Peyer's patch (tissue), 4 donors: ENCODE results near the gene PRKCA.

ENCODE experiments used
- CTCF ChIP-seq, 6 experiments: fragments of 450-650 bp in 4 of 6; fragments of 200-600 bp in 2 of 6; sonication (generic) in 1 of 6; IDR thresholded peaks; one replicate each; pipeline ENCODE4 v1.5.1; 2017 to 2019; ENCODE audit warnings: antibody characterized with exemption in 6 of 6, mild to moderate bottlenecking in 3 of 6, moderate library complexity in 1 of 6
- POLR2A ChIP-seq, 2 donors: fragments of 450-650 bp; IDR thresholded peaks; one replicate each; pipeline ENCODE4 v1.5.1; 2017; ENCODE audit warnings: antibody characterized with exemption in 2 of 2, mild to moderate bottlenecking in 2 of 2, moderate library complexity in 2 of 2

- TF ChIP-seq POLR2A (IDR thresholded peaks at IDR 0.05) (no peak), CTCF (IDR thresholded peaks at IDR 0.05) (no peak)
These were observed 302.0 kb downstream of the PRKCA start for GRCh38 chr17:66604376-66604775.
